ENCODE data around the gene TSC1.

TSC1 gene

GRCh38 chr9:132864277-132864676, 80.1 kb downstream of the TSC1 start:
- peaks cover 3% of the 10 kb centered on the region for H3K27me3 Mint-ChIP-seq (ENCODE audit: low read depth)
- no peak overlapping the region for H3K4me3 Mint-ChIP-seq

GRCh38 chr9:132863096-132863495, 81.3 kb downstream of the TSC1 start:
- Mint-ChIP-seq H3K4me1 (ENCODE audit: low read depth) (no peaks in the 10 kb centered on the region), H3K9me3 (no peaks in the 10 kb centered on the region), H3K36me3 (ENCODE audit: low read depth) (no peaks in the 10 kb centered on the region), H3K27me3 (ENCODE audit: low read depth) (peaks cover 4% of the 10 kb centered on the region), H3K4me3 (no peak overlapping the region), H3K27ac (no peak overlapping the region)
- no peak for DNase-seq (ENCODE audit: low spot score)

More at GRCh38 chr9:132864277-132864676, 80.1 kb downstream of the TSC1 start:
- H3K27ac Mint-ChIP-seq: no peak overlapping the region
- DNase-seq (ENCODE audit: low spot score): no peak
- no peaks in the 10 kb centered on the region for H3K9me3 Mint-ChIP-seq
- H3K4me1 Mint-ChIP-seq (ENCODE audit: low read depth): no peaks in the 10 kb centered on the region
- H3K36me3 Mint-ChIP-seq (ENCODE audit: low read depth): no peaks in the 10 kb centered on the region

- no peak overlapping the region for H3K27ac Mint-ChIP-seq
These were observed 81.9 kb downstream of the TSC1 start for GRCh38 chr9:132862533-132862932.

GRCh38 chr9:132861666-132862065, 82.8 kb downstream of the TSC1 start:
- Mint-ChIP-seq H3K4me1 (ENCODE audit: low read depth) (no peaks in the 10 kb centered on the region), H3K9me3 (no peaks in the 10 kb centered on the region), H3K36me3 (ENCODE audit: low read depth) (no peaks in the 10 kb centered on the region), H3K27me3 (ENCODE audit: low read depth) (peaks cover 4% of the 10 kb centered on the region), H3K4me3 (no peak overlapping the region), H3K27ac (no peak overlapping the region)
- no peak for DNase-seq (ENCODE audit: low spot score)

More at GRCh38 chr9:132862533-132862932, 81.9 kb downstream of the TSC1 start:
- no peak for DNase-seq (ENCODE audit: low spot score)
- peaks cover 4% of the 10 kb centered on the region for H3K27me3 Mint-ChIP-seq (ENCODE audit: low read depth)
- H3K36me3 Mint-ChIP-seq (ENCODE audit: low read depth): no peaks in the 10 kb centered on the region
- H3K4me3 Mint-ChIP-seq: no peak overlapping the region
- no peaks in the 10 kb centered on the region for H3K4me1 Mint-ChIP-seq (ENCODE audit: low read depth)
- H3K9me3 Mint-ChIP-seq: no peaks in the 10 kb centered on the region

- Mint-ChIP-seq H3K27ac (no peak overlapping the region), H3K9me3 (no peaks in the 10 kb centered on the region)
- no peak for DNase-seq (ENCODE audit: low spot score)
These were observed 85.7 kb downstream of the TSC1 start for GRCh38 chr9:132858751-132859150.

GRCh38 chr9:132857616-132858342, 86.6 kb downstream of the TSC1 start:
- no peak overlapping the region for H3K4me3 Mint-ChIP-seq
- peaks cover 1% of the 10 kb centered on the region for H3K4me1 Mint-ChIP-seq (ENCODE audit: low read depth)
- no peaks in the 10 kb centered on the region for H3K9me3 Mint-ChIP-seq
- no peak overlapping the region for H3K27ac Mint-ChIP-seq
- no peaks in the 10 kb centered on the region for H3K36me3 Mint-ChIP-seq (ENCODE audit: low read depth)
- DNase-seq (ENCODE audit: low spot score): no peak
- H3K27me3 Mint-ChIP-seq (ENCODE audit: low read depth): peaks cover 2% of the 10 kb centered on the region

More at GRCh38 chr9:132858751-132859150, 85.7 kb downstream of the TSC1 start:
- Mint-ChIP-seq H3K36me3 (ENCODE audit: low read depth) (no peaks in the 10 kb centered on the region), H3K27me3 (ENCODE audit: low read depth) (peaks cover 2% of the 10 kb centered on the region), H3K4me1 (ENCODE audit: low read depth) (no peaks in the 10 kb centered on the region), H3K4me3 (no peak overlapping the region)

GRCh38 chr9:132857031-132857430, 87.4 kb downstream of the TSC1 start:
- Mint-ChIP-seq H3K4me1 (ENCODE audit: low read depth) (peaks cover 1% of the 10 kb centered on the region), H3K9me3 (no peaks in the 10 kb centered on the region), H3K27ac (no peak overlapping the region), H3K36me3 (ENCODE audit: low read depth) (no peaks in the 10 kb centered on the region), H3K4me3 (no peak overlapping the region), H3K27me3 (ENCODE audit: low read depth) (peaks cover 2% of the 10 kb centered on the region)
- no peak for DNase-seq (ENCODE audit: low spot score)

- H3K36me3 Mint-ChIP-seq (ENCODE audit: low read depth): no peaks in the 10 kb centered on the region
- H3K27me3 Mint-ChIP-seq (ENCODE audit: low read depth): peaks cover 2% of the 10 kb centered on the region
- H3K4me1 Mint-ChIP-seq (ENCODE audit: low read depth): peaks cover 4% of the 10 kb centered on the region
- H3K9me3 Mint-ChIP-seq: no peaks in the 10 kb centered on the region
- H3K27ac Mint-ChIP-seq: no peak overlapping the region
- no peak for DNase-seq (ENCODE audit: low spot score)
- no peak overlapping the region for H3K4me3 Mint-ChIP-seq
These were observed 88.5 kb downstream of the TSC1 start for GRCh38 chr9:132855904-132856303.

- Mint-ChIP-seq H3K36me3 (ENCODE audit: low read depth) (no peaks in the 10 kb centered on the region), H3K4me3 (no peak overlapping the region), H3K27me3 (ENCODE audit: low read depth) (peaks cover 2% of the 10 kb centered on the region), H3K4me1 (ENCODE audit: low read depth) (peaks cover 8% of the 10 kb centered on the region), H3K9me3 (no peaks in the 10 kb centered on the region), H3K27ac (no peak overlapping the region)
- no peak for DNase-seq (ENCODE audit: low spot score)
These were observed 89.6 kb downstream of the TSC1 start for GRCh38 chr9:132854832-132855231.

GRCh38 chr9:132853482-132853881, 90.9 kb downstream of the TSC1 start:
- peaks cover 16% of the 10 kb centered on the region for H3K4me1 Mint-ChIP-seq (ENCODE audit: low read depth)
- no peak overlapping the region for H3K4me3 Mint-ChIP-seq
- no peak for DNase-seq (ENCODE audit: low spot score)
- peaks cover under 1% of the 10 kb centered on the region for H3K27me3 Mint-ChIP-seq (ENCODE audit: low read depth)
- H3K36me3 Mint-ChIP-seq (ENCODE audit: low read depth): no peaks in the 10 kb centered on the region
- H3K9me3 Mint-ChIP-seq: no peaks in the 10 kb centered on the region
- no peak overlapping the region for H3K27ac Mint-ChIP-seq

GRCh38 chr9:132849185-132849706, 95.2 kb downstream of the TSC1 start:
- Mint-ChIP-seq H3K27ac (peak overlapping the region; percentile 82), H3K27me3 (ENCODE audit: low read depth) (no peaks in the 10 kb centered on the region), H3K9me3 (no peaks in the 10 kb centered on the region), H3K4me1 (ENCODE audit: low read depth) (peaks cover 16% of the 10 kb centered on the region), H3K36me3 (ENCODE audit: low read depth) (no peaks in the 10 kb centered on the region), H3K4me3 (peak overlapping the region; percentile 60)
- DNase-seq (ENCODE audit: low spot score): no peak

GRCh38 chr9:132846918-132847515, 97.4 kb downstream of the TSC1 start:
- Mint-ChIP-seq H3K4me1 (ENCODE audit: low read depth) (peaks cover 15% of the 10 kb centered on the region), H3K27me3 (ENCODE audit: low read depth) (no peaks in the 10 kb centered on the region)

GRCh38 chr9:132846109-132846917, 98.1 kb downstream of the TSC1 start:
- H3K4me1 Mint-ChIP-seq (ENCODE audit: low read depth): peaks cover 15% of the 10 kb centered on the region
- no peaks in the 10 kb centered on the region for H3K27me3 Mint-ChIP-seq (ENCODE audit: low read depth)
- no peaks in the 10 kb centered on the region for H3K36me3 Mint-ChIP-seq (ENCODE audit: low read depth)
- DNase-seq (ENCODE audit: low spot score): no peak
- no peak overlapping the region for H3K4me3 Mint-ChIP-seq
- no peaks in the 10 kb centered on the region for H3K9me3 Mint-ChIP-seq
- H3K27ac Mint-ChIP-seq: no peak overlapping the region

More at GRCh38 chr9:132846918-132847515, 97.4 kb downstream of the TSC1 start:
- H3K4me3 Mint-ChIP-seq: no peak overlapping the region
- no peaks in the 10 kb centered on the region for H3K36me3 Mint-ChIP-seq (ENCODE audit: low read depth)
- H3K27ac Mint-ChIP-seq: no peak overlapping the region
- H3K9me3 Mint-ChIP-seq: no peaks in the 10 kb centered on the region
- DNase-seq (ENCODE audit: low spot score): no peak
